Astrocyte (in vitro differentiated cells and primary cell): ENCODE results near the gene KLHDC7A. TPM values are rescaled to one million over a fixed set of nuclear protein-coding genes. Genes with fewer than 3 reads are reported as not detected.

Source experiments
- DNase-seq: peaks from one replicate; pipeline ENCODE4 v3.0.0-alpha.2; 2010; ENCODE audit warnings: low read depth
- FAIRE-seq: peaks from 2 replicates; lab custom pipeline; 2011; peaks lifted over from hg19 to GRCh38; lab: Jason Lieb, UNC
- H2AFZ ChIP-seq: 2 replicates; pipeline ENCODE4 v1.6.0; 2012; ENCODE audit warnings: low read depth, low read length, inconsistent platforms
- H3K27ac ChIP-seq: 2 replicates; pipeline ENCODE4 v1.5.1; 2011; ENCODE audit warnings: low read depth, low read length, inconsistent platforms
- H3K27me3 ChIP-seq: 2 replicates; pipeline ENCODE4 v1.6.0; 2011; ENCODE audit warnings: low read length, inconsistent platforms; ENCODE audit not compliant: insufficient read depth
- H3K36me3 ChIP-seq: 2 replicates; pipeline ENCODE4 v1.5.1; 2011; ENCODE audit warnings: low read length, inconsistent platforms; ENCODE audit not compliant: insufficient read depth
- H3K4me1 ChIP-seq: 2 replicates; pipeline ENCODE4 v1.5.1; 2011; ENCODE audit warnings: low read length, inconsistent platforms; ENCODE audit not compliant: insufficient read depth
- H3K4me2 ChIP-seq: 2 replicates; pipeline ENCODE4 v1.6.0; 2012; ENCODE audit warnings: low read length, inconsistent platforms
- H3K4me3 ChIP-seq: 2 replicates; pipeline ENCODE4 v1.5.1; 2011; ENCODE audit warnings: low read depth, mild to moderate bottlenecking, low read length, inconsistent platforms; ENCODE audit not compliant: insufficient read depth
- H3K79me2 ChIP-seq: 2 replicates; pipeline ENCODE4 v1.6.0; 2012; ENCODE audit warnings: mild to moderate bottlenecking, low read length, inconsistent platforms; ENCODE audit not compliant: insufficient read depth
- H3K9ac ChIP-seq: 2 replicates; pipeline ENCODE4 v1.6.0; 2012; ENCODE audit warnings: mild to moderate bottlenecking, low read length, inconsistent platforms
- H3K9me3 ChIP-seq: 2 replicates; pipeline ENCODE4 v1.5.1; 2012; ENCODE audit warnings: low read depth, mild to moderate bottlenecking, low read length, inconsistent platforms; ENCODE audit not compliant: insufficient read depth
- H4K20me1 ChIP-seq: 2 replicates; pipeline ENCODE4 v1.6.0; 2012; ENCODE audit warnings: low read length, inconsistent platforms; ENCODE audit not compliant: insufficient read depth
- H3K27ac Mint-ChIP-seq: one replicate; pipeline ENCODE4 v1.8.0; 2021; ENCODE audit warnings: mild to moderate bottlenecking, mixed read lengths; ENCODE audit not compliant: unreplicated experiment
- H3K27me3 Mint-ChIP-seq: one replicate; pipeline ENCODE4 v1.8.0; 2021; ENCODE audit warnings: low read depth, mixed read lengths; ENCODE audit not compliant: unreplicated experiment
- H3K36me3 Mint-ChIP-seq: one replicate; pipeline ENCODE4 v1.8.0; 2021; ENCODE audit warnings: low read depth, mixed read lengths; ENCODE audit not compliant: unreplicated experiment
- H3K4me1 Mint-ChIP-seq: one replicate; pipeline ENCODE4 v1.8.0; 2021; ENCODE audit warnings: low read depth, mixed read lengths; ENCODE audit not compliant: unreplicated experiment
- H3K4me3 Mint-ChIP-seq: one replicate; pipeline ENCODE4 v1.8.0; 2021; ENCODE audit warnings: mild to moderate bottlenecking, moderate library complexity, mixed read lengths; ENCODE audit not compliant: unreplicated experiment
- H3K9me3 Mint-ChIP-seq: one replicate; pipeline ENCODE4 v1.8.0; 2021; ENCODE audit warnings: mild to moderate bottlenecking, mixed read lengths; ENCODE audit not compliant: unreplicated experiment
- EZH2 ChIP-seq: IDR thresholded peaks from 2 replicates; pipeline ENCODE4 v1.6.1; 2012; ENCODE audit warnings: mild to moderate bottlenecking, low read length, inconsistent platforms; ENCODE audit not compliant: insufficient read depth
- total RNA-seq: library from RNA; stranded (reverse); gene quantifications from 2 replicates; pipeline ENCODE4 v1.2.1, GENCODE V29; 2021
- TF ChIP-seq, protein P1 (sequence below): IDR thresholded peaks from 2 replicates; pipeline ENCODE4 v1.5.1; 2011; ENCODE audit warnings: low read depth, mild to moderate bottlenecking, inconsistent platforms, low read length, moderate library complexity; ENCODE audit not compliant: insufficient read depth

The KLHDC7A gene
- total RNA-seq, 1 donor from 2014 or later: 0.14 TPM

- H3K4me2 ChIP-seq: no peak overlapping the region
- no peak overlapping the region for H3K27ac Mint-ChIP-seq
- H3K27me3 ChIP-seq: no peaks in the 10 kb centered on the region
- TF ChIP-seq EZH2: no peak
- TF ChIP-seq, protein P1, sequence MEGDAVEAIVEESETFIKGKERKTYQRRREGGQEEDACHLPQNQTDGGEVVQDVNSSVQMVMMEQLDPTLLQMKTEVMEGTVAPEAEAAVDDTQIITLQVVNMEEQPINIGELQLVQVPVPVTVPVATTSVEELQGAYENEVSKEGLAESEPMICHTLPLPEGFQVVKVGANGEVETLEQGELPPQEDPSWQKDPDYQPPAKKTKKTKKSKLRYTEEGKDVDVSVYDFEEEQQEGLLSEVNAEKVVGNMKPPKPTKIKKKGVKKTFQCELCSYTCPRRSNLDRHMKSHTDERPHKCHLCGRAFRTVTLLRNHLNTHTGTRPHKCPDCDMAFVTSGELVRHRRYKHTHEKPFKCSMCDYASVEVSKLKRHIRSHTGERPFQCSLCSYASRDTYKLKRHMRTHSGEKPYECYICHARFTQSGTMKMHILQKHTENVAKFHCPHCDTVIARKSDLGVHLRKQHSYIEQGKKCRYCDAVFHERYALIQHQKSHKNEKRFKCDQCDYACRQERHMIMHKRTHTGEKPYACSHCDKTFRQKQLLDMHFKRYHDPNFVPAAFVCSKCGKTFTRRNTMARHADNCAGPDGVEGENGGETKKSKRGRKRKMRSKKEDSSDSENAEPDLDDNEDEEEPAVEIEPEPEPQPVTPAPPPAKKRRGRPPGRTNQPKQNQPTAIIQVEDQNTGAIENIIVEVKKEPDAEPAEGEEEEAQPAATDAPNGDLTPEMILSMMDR: no peak
- H4K20me1 ChIP-seq: no peaks in the 10 kb centered on the region
- peaks cover 1% of the 10 kb centered on the region for H3K36me3 Mint-ChIP-seq
- H3K4me1 Mint-ChIP-seq: no peaks in the 10 kb centered on the region
- H3K4me3 ChIP-seq: no peak overlapping the region
- H3K27me3 Mint-ChIP-seq: peaks cover 44% of the 10 kb centered on the region
- no peak overlapping the region for H3K9ac ChIP-seq
- H3K9me3 Mint-ChIP-seq: no peaks in the 10 kb centered on the region
- FAIRE-seq (no peak), DNase-seq (no peak)
- H3K4me1 ChIP-seq: no peaks in the 10 kb centered on the region
- H3K79me2 ChIP-seq: no peaks in the 10 kb centered on the region
- no peaks in the 10 kb centered on the region for H3K36me3 ChIP-seq
- no peak overlapping the region for H3K27ac ChIP-seq
- H3K9me3 ChIP-seq: no peaks in the 10 kb centered on the region
- H2AFZ ChIP-seq: no peak overlapping the region
- no peak overlapping the region for H3K4me3 Mint-ChIP-seq
These were observed 45.9 kb downstream of the KLHDC7A start for GRCh38 chr1:18526436-18527275.

DNA sequence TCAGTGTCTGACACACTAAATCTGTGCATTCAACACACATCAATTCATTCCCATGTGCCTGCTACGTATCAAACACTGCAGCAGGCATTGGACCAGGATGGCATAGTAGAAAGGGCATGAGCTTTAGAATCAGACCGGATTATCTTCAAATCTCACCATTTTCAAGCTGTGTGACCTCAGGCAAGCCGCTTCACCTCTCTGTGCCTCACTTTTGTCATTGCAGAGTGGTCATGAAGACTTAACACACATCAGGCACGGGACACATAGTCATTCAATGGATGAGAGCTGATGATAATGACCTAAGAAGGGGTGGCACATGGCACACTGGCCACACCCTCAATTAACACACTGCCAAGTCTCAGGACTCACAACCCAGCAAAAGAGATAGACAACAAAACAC, 46.8 kb downstream of the KLHDC7A start:
- Histone ChIP-seq H2AFZ (no peak overlapping the region), H3K27me3 (no peaks in the 10 kb centered on the region), H4K20me1 (no peaks in the 10 kb centered on the region), H3K27ac (no peak overlapping the region), H3K79me2 (no peaks in the 10 kb centered on the region), H3K9me3 (no peaks in the 10 kb centered on the region), H3K4me1 (no peaks in the 10 kb centered on the region), H3K4me2 (no peak overlapping the region), H3K9ac (no peak overlapping the region), H3K4me3 (no peak overlapping the region), H3K36me3 (no peaks in the 10 kb centered on the region)
- H3K27me3 Mint-ChIP-seq: peaks cover 49% of the 10 kb centered on the region
- H3K9me3 Mint-ChIP-seq: no peaks in the 10 kb centered on the region
- no peak for DNase-seq
- H3K4me3 Mint-ChIP-seq: no peak overlapping the region
- TF ChIP-seq, protein P1: no peak
- TF ChIP-seq EZH2: no peak
- no peaks in the 10 kb centered on the region for H3K4me1 Mint-ChIP-seq
- FAIRE-seq: no peak
- peaks cover 1% of the 10 kb centered on the region for H3K36me3 Mint-ChIP-seq
- no peak overlapping the region for H3K27ac Mint-ChIP-seq

DNA sequence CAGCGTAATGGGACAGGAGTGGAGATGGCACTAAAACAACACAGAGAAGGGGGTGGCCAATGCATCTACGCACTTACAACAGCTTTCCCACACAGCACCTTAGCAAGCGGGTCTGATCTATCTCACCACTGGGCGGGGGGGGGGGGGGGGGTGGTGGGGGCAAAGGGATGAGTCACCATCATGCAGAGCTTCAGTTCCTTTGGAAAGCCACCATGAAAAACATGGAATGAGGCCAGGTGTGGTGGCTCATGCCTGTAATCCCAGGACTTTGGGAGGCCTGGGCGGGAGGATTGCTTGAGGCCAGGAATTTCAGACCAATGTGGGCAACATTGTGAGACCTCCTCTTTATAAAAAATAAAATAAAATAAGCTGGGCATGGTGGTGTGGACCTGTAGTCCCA, 47.2 kb downstream of the KLHDC7A start:
- H2AFZ ChIP-seq: no peak overlapping the region
- Mint-ChIP-seq H3K4me1 (no peaks in the 10 kb centered on the region), H3K27ac (no peak overlapping the region), H3K36me3 (peaks cover 1% of the 10 kb centered on the region), H3K4me3 (no peak overlapping the region), H3K27me3 (peaks cover 53% of the 10 kb centered on the region), H3K9me3 (no peaks in the 10 kb centered on the region)
- FAIRE-seq (no peak), DNase-seq (no peak)
- TF ChIP-seq, protein P1: no peak
- TF ChIP-seq EZH2: no peak
- no peak overlapping the region for H3K4me3 ChIP-seq
- H3K9ac ChIP-seq: no peak overlapping the region
- no peaks in the 10 kb centered on the region for H3K4me1 ChIP-seq
- H3K9me3 ChIP-seq: no peaks in the 10 kb centered on the region
- H4K20me1 ChIP-seq: no peaks in the 10 kb centered on the region
- no peaks in the 10 kb centered on the region for H3K79me2 ChIP-seq
- no peak overlapping the region for H3K4me2 ChIP-seq
- H3K36me3 ChIP-seq: no peaks in the 10 kb centered on the region
- H3K27me3 ChIP-seq: no peaks in the 10 kb centered on the region
- no peak overlapping the region for H3K27ac ChIP-seq
